Epithelial cell of prostate (primary cell): ENCODE data around the gene TIMMDC1.
"Not testable (repeated sequence)": the region's sequence is repeated elsewhere in the genome, so short reads cannot be mapped to it uniquely, and the experiment has no call there.

Source experiments
- DNase-seq: peaks from one replicate; pipeline ENCODE4 v3.0.0-alpha.2; 2011; ENCODE audit warnings: low read depth, low spot score
- H3K27ac ChIP-seq: fragments of 450-650 bp; 2 replicates; pipeline ENCODE4 v1.5.1; 2017; ENCODE audit warnings: mild to moderate bottlenecking

Gene TIMMDC1

GRCh38 chr3:119553823-119554415 lies 55.6 kb downstream of the TIMMDC1 start:
- H3K27ac ChIP-seq = no peak overlapping the region
- DNase-seq = no peak

GRCh38 chr3:119555309-119555735 lies 57.0 kb downstream of the TIMMDC1 start:
- no peak overlapping the region for H3K27ac ChIP-seq
- no peak for DNase-seq

GRCh38 chr3:119555929-119556328 lies 57.6 kb downstream of the TIMMDC1 start:
- no peak overlapping the region for H3K27ac ChIP-seq

GRCh38 chr3:119557192-119557876 lies 59.0 kb downstream of the TIMMDC1 start:
- no peak for DNase-seq
- no peak overlapping the region for H3K27ac ChIP-seq

More at GRCh38 chr3:119555929-119556328, 57.6 kb downstream of the TIMMDC1 start:
- no peak for DNase-seq

- no peak overlapping the region for H3K27ac ChIP-seq
- DNase-seq = no peak
Observed at GRCh38 chr3:119557877-119558269, 59.5 kb downstream of the TIMMDC1 start.

GRCh38 chr3:119558626-119559317 lies 60.4 kb downstream of the TIMMDC1 start:
- DNase-seq = no peak
- no peak overlapping the region for H3K27ac ChIP-seq

GRCh38 chr3:119559441-119559963 lies 61.2 kb downstream of the TIMMDC1 start, which contains the start of gene CD80:
TSS of gene CD80 (minus strand) at chr3:119559614. CDS start at chr3:119557728, 1,886 bp downstream.
- no peak for DNase-seq
- no peak within 1 kb of the TSS for H3K27ac ChIP-seq

GRCh38 chr3:119560160-119560559 lies 61.8 kb downstream of the TIMMDC1 start:
- no peak for DNase-seq
- no peak overlapping the region for H3K27ac ChIP-seq

- DNase-seq = no peak
- no peak overlapping the region for H3K27ac ChIP-seq
Observed at GRCh38 chr3:119562307-119562961, 64.1 kb downstream of the TIMMDC1 start.

- DNase-seq, H3K27ac ChIP-seq: not testable (repeated sequence)
Observed at GRCh38 chr3:119563334-119563733, 65.0 kb downstream of the TIMMDC1 start.

- H3K27ac ChIP-seq = no peak overlapping the region
- DNase-seq = no peak
Observed at GRCh38 chr3:119569156-119569555, 70.8 kb downstream of the TIMMDC1 start.

GRCh38 chr3:119570229-119570628 lies 71.9 kb downstream of the TIMMDC1 start:
- no peak overlapping the region for H3K27ac ChIP-seq
- no peak for DNase-seq

GRCh38 chr3:119571230-119571629 lies 72.9 kb downstream of the TIMMDC1 start:
- no peak overlapping the region for H3K27ac ChIP-seq
- DNase-seq = no peak

GRCh38 chr3:119571688-119572087 lies 73.3 kb downstream of the TIMMDC1 start:
- no peak for DNase-seq
- H3K27ac ChIP-seq = no peak overlapping the region
